Measurements from ENCODE around the gene EMX1.

EMX1 gene

DNA sequence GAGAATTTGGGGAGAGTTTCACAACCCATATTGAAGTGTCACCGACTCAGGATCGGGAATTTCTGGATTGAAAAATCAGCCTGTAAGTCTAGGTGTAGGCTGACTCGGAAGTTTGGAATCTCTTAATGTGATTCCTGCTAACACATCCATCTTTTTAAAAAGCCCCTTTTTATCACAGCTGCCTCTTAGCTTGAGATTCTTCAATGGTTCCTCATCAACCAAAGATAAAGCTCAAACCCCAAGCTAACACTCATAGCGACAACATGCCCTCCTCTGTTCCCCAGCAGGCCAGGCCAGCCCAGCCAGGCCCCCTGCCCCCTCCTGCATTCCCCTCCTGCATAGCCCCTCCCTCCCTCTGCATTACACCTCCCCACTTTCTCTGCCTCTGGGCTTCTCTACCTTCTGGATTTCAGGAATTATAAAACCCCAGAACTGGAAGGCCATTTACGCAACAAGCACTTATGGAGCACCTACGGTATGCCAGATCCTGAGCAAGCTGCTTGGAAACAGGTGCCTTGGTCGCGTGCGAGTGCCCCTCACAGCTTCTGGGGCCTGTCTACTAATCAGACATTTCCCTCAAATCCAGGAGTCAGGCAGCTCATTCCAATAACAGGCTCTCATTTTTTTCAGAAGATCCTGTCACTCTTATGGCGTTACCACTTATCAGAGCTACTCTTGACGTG is 63.4 kb downstream of the EMX1 start:
- DNase-seq (ENCODE audit: low read depth), result no peak

DNA sequence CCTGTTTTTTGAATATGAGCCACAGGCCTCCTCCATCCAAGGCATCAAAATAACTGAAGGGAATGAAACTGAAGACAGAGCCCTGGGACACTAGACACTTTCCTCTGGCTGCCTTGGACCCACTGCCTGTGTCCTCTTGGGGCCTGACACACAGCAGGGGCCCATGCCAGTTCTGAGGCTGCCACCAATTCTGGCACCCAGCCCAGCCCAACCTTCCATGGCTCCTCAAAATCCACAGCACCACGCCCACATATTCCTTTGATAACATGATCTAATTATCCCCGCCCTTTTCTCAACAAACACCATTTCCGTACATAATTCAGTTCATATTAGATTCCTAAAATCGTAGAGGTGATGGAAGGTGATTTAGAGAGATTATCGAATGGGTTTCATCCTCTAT is 64.2 kb downstream of the EMX1 start:
- no peak for DNase-seq (ENCODE audit: low read depth)

DNA sequence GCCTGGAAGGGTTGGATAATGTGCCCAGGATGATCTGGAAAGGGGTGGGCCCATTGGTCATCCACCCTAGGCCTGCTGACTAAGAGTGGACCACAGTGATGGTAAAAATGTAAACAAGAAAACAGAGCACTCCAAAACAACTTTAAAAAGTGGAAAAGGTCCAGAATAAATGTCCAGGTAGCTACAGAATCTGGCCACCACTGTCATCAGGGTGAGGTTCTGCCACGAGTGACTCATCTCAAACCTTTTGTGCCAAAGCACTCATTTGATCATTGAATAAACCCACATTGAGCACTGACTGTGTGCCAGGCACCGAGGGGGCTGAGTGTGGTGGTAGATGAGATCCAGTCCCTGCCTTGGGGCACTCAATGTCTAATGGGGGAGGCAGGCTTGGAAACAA is 64.9 kb downstream of the EMX1 start:
- no peak for DNase-seq (ENCODE audit: low read depth)

DNA sequence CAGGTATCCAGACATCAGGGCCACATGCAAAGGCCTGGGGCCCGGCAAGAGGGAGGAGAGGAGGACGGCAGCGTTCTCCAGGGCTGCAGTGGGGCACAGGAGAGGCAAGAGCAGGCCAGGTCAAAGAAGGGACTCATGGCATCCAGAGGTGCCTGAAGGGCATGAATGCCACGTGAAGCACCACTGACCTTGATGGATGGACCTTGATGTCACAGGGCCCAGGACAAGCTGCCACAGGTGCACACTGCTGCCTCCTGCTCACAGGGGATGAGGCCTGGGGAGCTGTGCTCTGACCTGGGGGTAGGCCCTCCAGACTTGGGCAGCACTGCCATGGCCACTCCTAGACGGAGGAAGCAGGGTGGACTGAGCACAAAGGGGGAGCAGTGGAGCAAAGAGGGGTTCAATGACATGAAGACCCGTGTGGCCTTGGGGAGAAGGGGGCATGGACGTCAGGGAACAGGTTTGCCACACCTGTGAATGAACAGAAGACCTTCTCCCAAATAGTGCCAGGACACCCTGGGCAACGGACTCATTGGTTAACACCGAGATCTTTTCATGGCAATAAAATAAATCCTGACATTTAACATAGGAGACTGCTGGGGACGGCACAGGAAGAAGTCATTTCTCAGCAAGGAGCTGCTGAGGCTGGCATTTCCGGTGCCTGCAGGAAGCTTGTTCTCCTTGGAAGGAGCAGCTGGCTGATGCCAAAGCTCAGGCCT is 65.6 kb downstream of the EMX1 start:
- no peak for DNase-seq (ENCODE audit: low read depth)

DNA sequence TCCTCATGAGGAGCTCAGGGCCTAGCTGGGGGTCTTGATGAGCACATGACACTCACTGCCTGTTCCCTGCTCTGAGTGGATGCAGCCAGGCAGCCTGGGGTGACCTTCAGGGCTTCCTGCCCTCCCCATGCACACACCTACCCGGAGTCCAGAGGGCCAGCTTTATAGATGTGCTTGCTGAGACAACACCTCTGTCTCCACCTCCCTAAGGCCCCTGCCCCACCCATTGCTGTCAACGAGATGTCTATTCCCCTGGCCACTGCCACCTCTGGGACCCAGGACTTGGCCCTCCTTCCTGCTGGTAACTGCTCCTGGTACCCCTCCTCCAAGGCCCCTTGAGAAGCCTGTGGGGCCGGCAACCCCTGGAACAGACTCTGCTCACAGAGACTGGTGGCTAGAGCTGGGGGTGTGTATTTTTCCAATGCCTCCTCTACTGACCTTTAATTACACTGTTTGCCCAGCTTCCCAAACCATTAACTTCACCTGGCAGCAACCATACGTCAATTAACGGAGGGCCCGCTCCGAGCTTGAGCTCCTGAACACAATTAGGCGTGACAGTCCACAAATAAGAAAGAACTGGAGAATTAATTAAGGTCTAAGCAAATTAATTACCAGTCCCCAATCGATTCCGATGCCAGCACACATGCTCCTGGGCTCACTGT is 66.3 kb downstream of the EMX1 start:
- no peak for DNase-seq (ENCODE audit: low read depth)

DNA sequence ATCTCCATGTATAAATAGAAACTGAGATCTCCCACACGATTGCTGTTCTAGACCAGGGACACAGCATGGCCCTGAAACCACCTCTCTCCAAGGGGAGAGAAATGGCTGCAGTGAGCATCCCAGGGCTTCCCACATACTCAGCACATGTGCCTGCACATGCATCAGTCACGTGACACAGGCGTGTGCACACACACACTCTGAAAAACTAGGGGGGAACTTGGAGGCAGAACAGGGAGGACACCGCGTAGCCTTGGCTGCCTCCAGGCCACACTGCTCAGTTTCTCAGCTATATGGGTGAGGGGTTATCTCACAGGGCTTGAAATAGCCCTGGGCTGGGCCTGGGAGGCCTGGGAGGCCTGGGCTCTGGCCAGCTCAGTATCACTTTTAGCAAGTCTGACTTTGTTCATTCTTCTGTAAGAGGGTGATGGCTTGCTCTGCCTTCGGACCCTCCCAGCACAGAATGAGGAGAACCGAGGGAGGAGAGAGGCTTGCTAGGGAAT is 66.9 kb downstream of the EMX1 start:
- no peak for DNase-seq (ENCODE audit: low read depth)
